Keratinocyte (primary cell): ENCODE measurements around the gene ADGRG1.

ENCODE experiments used
- EZH2 ChIP-seq: IDR thresholded peaks from one replicate; pipeline ENCODE4 v1.6.1; 2012; ENCODE audit warnings: inconsistent platforms, mild to moderate bottlenecking, low read length, moderate library complexity
- TF ChIP-seq, protein P1 (sequence below), 3 experiments: IDR thresholded peaks in 1 of 3; conservative IDR thresholded peaks in 1 of 3; optimal IDR thresholded peaks in 1 of 3; 2 replicates in 2 of 3; 3 replicates in 1 of 3; pipeline versions ENCODE3 to v1.5.1; 2011; ENCODE audit warnings: low read length in 3 of 3, mild to moderate bottlenecking in 3 of 3, moderate library complexity in 2 of 3, control low read depth in 1 of 3, inconsistent platforms in 1 of 3; ENCODE audit not compliant: insufficient read depth in 2 of 3; ENCODE audit errors: extremely low read depth in 1 of 3

DNA sequence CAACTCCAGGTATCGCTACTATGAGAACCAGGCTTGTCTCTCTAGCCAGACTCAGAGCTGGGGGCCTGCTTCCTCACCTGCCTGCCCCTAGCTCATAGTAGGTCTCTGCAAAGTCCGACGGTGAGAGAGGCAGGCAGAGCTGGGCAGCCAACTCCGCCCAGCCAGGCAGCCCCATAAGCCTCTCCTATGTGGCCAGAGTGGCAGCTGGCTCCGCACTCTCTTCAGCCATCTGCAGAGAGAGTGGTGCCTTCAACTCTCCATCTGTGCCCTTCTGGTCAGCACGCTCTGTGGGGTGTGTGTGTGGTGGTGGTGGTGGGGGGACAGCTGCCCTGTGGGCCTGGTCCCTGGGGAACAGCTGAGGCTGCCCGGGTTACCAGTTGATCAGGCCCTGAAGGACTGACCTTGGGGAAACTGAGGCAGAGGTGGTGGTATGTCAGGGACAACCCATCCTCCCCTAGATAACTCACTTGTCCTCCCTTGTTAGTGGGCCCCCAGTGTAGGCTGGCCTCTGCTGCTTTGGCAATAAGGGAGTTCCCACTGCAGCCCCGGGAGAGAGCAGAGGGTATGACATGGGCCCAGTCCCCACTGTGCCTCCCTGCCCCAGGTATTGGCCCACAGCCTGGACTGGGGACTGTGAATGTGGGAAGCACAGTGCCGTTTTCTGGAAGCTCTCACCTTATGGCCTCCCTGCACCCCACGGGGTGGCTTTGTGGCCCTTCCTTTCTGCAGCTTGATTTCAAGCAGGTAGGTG, 1.8 kb upstream of the ADGRG1 start:
- TF ChIP-seq, protein P1, sequence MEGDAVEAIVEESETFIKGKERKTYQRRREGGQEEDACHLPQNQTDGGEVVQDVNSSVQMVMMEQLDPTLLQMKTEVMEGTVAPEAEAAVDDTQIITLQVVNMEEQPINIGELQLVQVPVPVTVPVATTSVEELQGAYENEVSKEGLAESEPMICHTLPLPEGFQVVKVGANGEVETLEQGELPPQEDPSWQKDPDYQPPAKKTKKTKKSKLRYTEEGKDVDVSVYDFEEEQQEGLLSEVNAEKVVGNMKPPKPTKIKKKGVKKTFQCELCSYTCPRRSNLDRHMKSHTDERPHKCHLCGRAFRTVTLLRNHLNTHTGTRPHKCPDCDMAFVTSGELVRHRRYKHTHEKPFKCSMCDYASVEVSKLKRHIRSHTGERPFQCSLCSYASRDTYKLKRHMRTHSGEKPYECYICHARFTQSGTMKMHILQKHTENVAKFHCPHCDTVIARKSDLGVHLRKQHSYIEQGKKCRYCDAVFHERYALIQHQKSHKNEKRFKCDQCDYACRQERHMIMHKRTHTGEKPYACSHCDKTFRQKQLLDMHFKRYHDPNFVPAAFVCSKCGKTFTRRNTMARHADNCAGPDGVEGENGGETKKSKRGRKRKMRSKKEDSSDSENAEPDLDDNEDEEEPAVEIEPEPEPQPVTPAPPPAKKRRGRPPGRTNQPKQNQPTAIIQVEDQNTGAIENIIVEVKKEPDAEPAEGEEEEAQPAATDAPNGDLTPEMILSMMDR (optimal IDR thresholded peaks at IDR 0.05 in 1 of 3, IDR thresholded peaks at IDR 0.05 in 1 of 3, conservative IDR thresholded peaks at IDR 0.05 in 1 of 3; ENCODE audit: extremely low read depth in 1 of 3, insufficient read depth in 2 of 3, low read length in 3 of 3) = no peak
- TF ChIP-seq EZH2 = no peak
